NCI-H2107 treated with DMSO at 0.1 percent for 48 hours (cell line): Measurements from ENCODE around the gene ZBTB46.

Source experiments
- DNase-seq: peaks from one replicate; lab custom pipeline; 2025; ENCODE audit not compliant: unreplicated experiment; lab: John Stamatoyannopoulos, UW

ZBTB46 gene

GRCh38 chr20:63748070-63748933 lies 82.8 kb downstream of the ZBTB46 start:
- DNase-seq = no peak

GRCh38 chr20:63747622-63748069 lies 83.4 kb downstream of the ZBTB46 start:
- peak; percentile 23 for DNase-seq

GRCh38 chr20:63746751-63747315 lies 84.2 kb downstream of the ZBTB46 start:
- no peak for DNase-seq

GRCh38 chr20:63745961-63746731 lies 84.9 kb downstream of the ZBTB46 start:
- no peak for DNase-seq

GRCh38 chr20:63745424-63745805 lies 85.6 kb downstream of the ZBTB46 start:
- DNase-seq = no peak

GRCh38 chr20:63744574-63745423 lies 86.3 kb downstream of the ZBTB46 start:
- DNase-seq = no peak

- no peak for DNase-seq
Measured at GRCh38 chr20:63744158-63744557, 86.9 kb downstream of the ZBTB46 start.

GRCh38 chr20:63743210-63743970 lies 87.7 kb downstream of the ZBTB46 start:
- DNase-seq = no peak

- no peak for DNase-seq
Measured at GRCh38 chr20:63742381-63743024, 88.6 kb downstream of the ZBTB46 start.

- DNase-seq = no peak
Measured at GRCh38 chr20:63741676-63742380, 89.2 kb downstream of the ZBTB46 start.

- no peak for DNase-seq
Measured at GRCh38 chr20:63741354-63741675, 89.7 kb downstream of the ZBTB46 start.

GRCh38 chr20:63740627-63741353 lies 90.3 kb downstream of the ZBTB46 start:
- peak; percentile 85 for DNase-seq

- no peak for DNase-seq
Measured at GRCh38 chr20:63740070-63740626, 90.9 kb downstream of the ZBTB46 start.

GRCh38 chr20:63739130-63740069 lies 91.7 kb downstream of the ZBTB46 start, which contains the start of gene SLC2A4RG:
TSS of gene SLC2A4RG (plus strand) at chr20:63739776. CDS start at chr20:63739913, 137 bp downstream.
- DNase-seq = no peak

GRCh38 chr20:63738687-63739129 lies 92.4 kb downstream of the ZBTB46 start:
- no peak for DNase-seq

- no peak for DNase-seq
Measured at GRCh38 chr20:63737945-63738686, 92.9 kb downstream of the ZBTB46 start.
